GM23248 (cell line): ENCODE results near the gene PLBD2.

ENCODE experiments used
- EZH2 ChIP-seq: fragments of 200-600 bp; sonication (generic); IDR thresholded peaks from 2 replicates; pipeline ENCODE4 v1.6.1; 2018; ENCODE audit warnings: antibody characterized with exemption, mild to moderate bottlenecking; ENCODE audit not compliant: insufficient read depth, poor library complexity, severe bottlenecking
- EZH2phosphoT487 ChIP-seq: fragments of 200-600 bp; sonication (generic); IDR thresholded peaks from 2 replicates; pipeline ENCODE4 v1.6.1; 2018; ENCODE audit warnings: antibody characterized with exemption, moderate library complexity, mild to moderate bottlenecking, low read depth; ENCODE audit not compliant: insufficient read depth

DNA sequence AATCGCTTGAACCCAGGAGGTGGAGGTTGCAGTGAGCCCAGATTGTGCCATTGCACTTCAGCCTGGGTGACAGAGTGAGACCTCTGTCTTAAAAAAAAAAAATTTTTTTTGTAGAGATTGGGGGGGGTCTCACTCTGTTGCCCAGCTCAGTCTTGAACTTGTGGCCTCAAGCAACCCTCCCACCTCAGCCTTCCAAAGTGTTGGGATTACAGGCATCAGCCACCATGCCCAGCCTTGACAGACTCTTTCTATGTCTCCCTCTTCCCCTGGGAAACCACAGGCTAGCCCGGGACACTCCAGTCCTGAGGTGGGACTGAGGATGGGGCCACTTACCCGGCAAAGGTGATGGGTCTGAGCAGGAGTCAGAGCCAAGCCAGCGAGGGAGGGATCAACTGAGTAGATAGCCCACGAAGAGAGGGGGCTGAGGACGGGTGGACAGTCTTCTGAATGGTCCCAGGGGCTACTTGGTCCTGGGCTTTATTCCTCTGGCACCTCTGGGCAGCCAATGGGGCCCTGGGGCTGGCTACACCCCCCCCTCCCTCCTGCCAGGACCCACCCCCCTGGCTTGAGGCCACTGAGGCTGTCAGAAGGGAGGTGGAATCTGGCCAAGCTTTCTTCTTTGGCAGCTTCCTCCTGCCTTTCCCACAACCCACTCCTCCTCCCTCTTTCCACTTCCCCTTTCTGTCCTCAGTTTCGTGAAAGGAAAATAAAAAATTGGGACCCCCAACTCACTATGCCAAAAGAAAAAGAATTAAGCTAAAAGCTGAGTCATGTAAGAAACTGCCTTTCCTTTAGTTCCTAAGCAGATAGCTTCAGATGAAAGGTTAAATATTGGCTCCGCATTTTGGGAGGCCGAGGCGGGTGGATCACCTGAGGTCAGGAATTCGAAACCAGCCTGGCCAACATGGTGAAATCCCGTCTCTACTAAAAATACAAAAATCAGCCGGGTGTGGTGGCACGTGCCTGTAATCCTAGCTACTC is 45.3 kb downstream of the PLBD2 start, which contains the start of gene SDS:
- TF ChIP-seq EZH2phosphoT487 = no peak
- no peak for TF ChIP-seq EZH2
